GM12872 (cell line): ENCODE results near the gene B4GALT1.

ENCODE experiments used
- CTCF ChIP-seq: IDR thresholded peaks from 3 replicates; pipeline ENCODE4 v1.5.1; 2011; ENCODE audit warnings: low read depth, mild to moderate bottlenecking, low read length, moderate library complexity; ENCODE audit not compliant: insufficient read depth

The B4GALT1 gene

GRCh38 chr9:33068991-33069390 lies 98.1 kb downstream of the B4GALT1 start:
- TF ChIP-seq CTCF: no peak

- TF ChIP-seq CTCF: no peak
Measured at GRCh38 chr9:33065157-33066076, 101.7 kb downstream of the B4GALT1 start.
